LNCAP (cell line): ENCODE results near the gene SNTG2.

Source experiments
- TF ChIP-seq, protein P1 (sequence below): fragments of 450-650 bp; IDR thresholded peaks from 2 replicates; pipeline ENCODE4 v1.5.1; 2017; ENCODE audit warnings: mild to moderate bottlenecking

Gene SNTG2

DNA sequence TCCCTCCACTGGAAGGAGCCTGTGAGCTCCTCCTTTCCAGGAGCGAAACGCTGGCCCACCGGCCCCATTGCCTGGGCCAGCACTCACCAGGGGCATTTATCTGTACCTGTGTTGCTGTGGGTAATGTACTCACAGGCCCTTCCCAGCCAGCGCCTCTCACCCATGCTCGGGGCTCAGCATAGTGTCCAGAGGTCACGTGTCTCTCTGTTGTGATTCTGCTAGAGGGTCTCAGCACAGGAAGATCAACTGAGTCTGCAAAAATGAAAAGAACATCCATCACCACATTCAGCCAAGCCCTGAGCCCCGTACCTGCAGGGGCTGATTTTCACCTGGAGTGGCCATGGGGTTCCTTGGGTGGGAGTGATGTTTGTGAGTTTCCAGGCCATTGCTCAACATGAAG is 359.6 kb downstream of the SNTG2 start:
- TF ChIP-seq, protein P1, sequence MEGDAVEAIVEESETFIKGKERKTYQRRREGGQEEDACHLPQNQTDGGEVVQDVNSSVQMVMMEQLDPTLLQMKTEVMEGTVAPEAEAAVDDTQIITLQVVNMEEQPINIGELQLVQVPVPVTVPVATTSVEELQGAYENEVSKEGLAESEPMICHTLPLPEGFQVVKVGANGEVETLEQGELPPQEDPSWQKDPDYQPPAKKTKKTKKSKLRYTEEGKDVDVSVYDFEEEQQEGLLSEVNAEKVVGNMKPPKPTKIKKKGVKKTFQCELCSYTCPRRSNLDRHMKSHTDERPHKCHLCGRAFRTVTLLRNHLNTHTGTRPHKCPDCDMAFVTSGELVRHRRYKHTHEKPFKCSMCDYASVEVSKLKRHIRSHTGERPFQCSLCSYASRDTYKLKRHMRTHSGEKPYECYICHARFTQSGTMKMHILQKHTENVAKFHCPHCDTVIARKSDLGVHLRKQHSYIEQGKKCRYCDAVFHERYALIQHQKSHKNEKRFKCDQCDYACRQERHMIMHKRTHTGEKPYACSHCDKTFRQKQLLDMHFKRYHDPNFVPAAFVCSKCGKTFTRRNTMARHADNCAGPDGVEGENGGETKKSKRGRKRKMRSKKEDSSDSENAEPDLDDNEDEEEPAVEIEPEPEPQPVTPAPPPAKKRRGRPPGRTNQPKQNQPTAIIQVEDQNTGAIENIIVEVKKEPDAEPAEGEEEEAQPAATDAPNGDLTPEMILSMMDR: no peak

DNA sequence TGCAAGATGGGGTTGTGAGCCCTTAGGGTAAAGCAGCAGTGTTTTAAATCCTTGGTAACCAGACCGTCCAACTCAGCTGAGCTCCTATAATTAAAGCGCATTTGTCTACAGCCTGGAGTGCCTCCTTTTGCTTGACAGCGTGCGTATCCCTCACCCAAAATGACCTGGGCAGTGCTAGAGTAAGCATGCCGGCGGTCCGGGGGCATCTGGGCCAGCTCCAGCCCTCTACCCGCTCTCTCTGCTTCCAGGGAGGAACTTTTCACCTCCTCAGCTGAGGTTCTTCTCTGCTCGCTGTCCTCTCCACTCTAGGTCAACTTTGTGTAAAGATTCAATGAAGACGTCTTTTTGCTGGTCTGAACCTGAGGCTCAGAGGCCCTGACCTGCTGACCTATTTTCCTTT is 360.2 kb downstream of the SNTG2 start:
- TF ChIP-seq, protein P1: no peak

DNA sequence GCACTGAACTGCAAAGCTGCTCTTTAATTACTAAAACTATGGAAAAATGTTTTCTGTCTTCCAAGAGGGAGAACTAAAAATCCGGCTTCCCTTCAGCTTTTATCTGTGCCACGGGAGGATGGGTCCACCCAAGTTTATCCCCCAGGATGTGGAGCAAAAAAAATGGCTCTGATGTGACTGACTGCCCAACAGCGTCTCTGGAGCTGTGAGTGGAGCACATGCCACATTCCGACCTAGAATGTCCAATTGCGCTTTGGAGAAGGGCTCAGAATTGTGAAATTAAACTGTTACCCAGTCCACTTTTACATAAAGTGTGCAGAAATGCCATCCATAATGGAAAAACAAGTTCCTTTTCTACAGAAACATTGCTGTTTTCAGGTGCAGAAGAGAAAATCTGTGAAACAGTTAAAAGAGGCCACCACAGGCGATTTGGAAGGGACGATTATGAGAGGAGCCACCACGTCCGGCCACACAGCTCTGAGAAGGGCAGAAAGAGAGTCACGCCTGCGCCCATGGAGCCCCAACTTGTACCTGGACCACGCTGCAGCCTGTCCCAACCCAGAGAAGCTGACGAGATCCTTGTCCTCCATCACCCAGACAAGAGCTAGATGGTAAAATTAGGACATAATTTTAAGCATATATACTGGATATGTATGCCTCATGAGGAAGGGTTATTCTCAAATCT is 362.7 kb downstream of the SNTG2 start:
- TF ChIP-seq, protein P1: no peak

DNA sequence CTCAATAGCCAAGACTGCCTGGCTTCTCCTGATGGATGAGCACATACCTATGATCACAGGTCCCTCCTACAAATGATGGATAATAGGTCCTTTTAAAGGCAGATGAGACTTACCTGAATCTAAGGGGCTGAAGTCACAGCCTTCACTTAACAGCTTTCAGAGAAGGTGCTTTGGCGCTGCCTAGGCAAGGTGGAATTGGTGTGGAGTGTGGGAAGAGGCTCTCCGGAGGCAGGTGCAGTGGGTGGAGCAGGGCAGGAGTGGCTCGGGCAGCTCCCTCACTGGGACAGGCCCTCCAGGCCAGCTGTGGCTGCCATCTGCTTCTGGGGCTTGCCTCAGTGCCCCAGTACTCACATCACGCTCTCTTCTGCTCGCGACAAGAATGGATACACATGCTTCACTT is 363.6 kb downstream of the SNTG2 start:
- TF ChIP-seq, protein P1: no peak

DNA sequence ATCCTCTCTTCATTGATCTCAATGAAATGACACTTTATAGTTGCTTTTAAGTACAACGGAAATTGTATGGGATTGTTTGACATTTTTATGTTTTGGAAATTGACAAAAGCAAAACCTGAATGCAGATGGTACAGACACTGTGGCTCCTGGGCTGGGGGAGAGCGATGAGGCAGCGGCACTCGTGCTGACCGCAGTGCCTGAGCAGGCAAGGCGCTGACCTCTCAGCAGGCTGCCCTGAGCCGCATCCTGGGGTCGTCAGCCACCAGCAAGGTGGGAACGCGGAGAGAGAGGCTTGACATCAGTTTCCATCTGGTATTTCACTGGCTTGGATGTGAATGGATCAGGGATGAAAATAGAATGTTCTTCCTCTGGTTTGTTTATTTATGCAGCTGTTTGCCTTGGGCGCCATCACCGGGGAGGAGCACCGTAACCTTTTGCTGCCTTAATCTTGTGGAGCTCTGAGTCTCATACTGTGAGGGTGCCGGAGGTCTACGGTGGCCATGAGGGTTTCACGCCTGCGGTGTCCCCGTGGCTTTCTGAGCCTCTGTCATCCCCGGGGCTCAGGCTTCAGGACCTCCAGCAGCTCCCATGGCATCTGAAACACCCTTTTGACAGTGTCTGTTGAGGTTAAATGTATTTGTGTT is 367.8 kb downstream of the SNTG2 start:
- TF ChIP-seq, protein P1: no peak

GRCh38 chr2:1319393-1319792 is 368.7 kb downstream of the SNTG2 start:
- TF ChIP-seq, protein P1: no peak

DNA sequence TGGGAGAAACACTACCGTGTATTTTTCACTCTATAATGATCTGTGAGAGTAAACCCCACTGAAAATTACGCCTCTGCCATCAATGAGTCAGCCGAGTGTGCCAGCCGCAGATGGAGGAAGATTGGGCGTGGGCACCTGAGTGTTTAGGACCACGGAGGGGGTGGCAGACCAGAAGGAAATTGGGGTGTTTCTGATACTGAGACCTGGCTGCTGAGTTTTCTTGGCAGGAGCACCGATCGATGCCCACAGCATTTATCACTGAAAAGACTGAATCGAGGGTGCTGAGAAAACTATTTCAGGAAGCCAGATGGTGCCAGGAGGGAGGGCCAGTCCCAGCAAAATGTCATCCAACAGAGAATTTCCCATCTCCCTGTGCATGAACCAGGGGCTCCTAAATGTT is 370.7 kb downstream of the SNTG2 start:
- TF ChIP-seq, protein P1: no peak
